ENCODE measurements around the gene TOMM70. TPM values are rescaled to one million over a fixed set of nuclear protein-coding genes. Genes with fewer than 3 reads are reported as not detected.

The TOMM70 gene
- total and polyA plus RNA-seq, 10 donors = 10.6 to 37.2 (median 30.4) TPM

DNA sequence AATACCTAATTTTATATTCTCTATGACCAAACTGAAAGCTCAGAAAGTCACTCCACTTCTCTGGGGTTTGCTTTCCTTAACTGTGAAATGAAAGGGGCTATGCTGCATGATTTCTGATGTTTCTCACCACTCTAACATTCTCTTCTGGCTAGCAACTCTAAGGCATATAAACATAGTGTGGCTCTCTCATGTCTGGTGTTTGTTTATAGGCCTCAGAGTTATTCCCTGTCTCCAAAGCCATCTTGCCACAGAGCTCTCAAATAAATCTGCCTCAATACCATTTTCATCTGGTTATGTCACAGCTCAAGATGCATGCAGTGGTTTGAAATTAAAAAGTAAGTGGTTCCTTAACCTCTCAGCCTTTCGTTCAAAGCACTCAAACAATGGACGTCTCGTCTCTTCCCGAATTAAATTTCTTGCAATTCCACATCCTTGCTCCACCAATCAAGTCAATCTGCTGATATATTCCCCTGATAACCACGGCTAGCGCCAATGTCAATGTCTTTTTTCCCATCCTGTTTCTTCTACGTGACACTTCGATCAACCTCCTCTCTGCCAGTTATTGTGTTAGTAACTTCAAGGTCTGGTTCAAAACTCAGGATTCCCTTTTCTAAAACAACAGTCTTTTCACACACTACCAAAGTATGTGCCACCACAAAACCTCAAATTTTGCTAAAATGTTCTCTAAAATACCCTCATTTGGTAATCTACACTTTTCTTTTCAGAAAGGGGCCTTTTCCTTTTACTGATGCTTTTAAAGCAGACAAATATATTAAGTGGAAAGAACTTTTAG, 16.0 kb downstream of the TOMM70 start:
- peaks cover 0 to 83% (median 50%) of the 10 kb centered on the region in 6 donors for H3K36me3 ChIP-seq

DNA sequence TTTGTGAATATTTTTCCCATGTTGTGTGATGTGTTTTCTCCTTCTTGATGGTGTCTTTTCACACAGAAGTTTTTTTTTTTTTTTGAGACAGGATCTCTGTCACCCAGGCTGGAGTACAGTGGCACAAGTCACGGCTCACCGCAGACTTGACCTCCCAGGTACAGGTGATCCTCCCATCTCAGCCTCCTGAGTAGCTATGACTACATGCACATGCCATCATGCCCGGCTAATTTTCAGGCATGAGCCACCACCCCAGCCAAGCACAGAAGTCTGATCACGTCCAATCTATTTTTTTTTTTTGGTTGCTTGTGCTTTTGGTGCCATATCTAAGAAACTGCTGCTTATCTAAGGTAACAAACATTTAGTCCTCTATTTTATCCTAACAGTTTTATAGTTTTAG, 24.6 kb downstream of the TOMM70 start:
- Histone ChIP-seq H3K27ac (no peak overlapping the region), H3K4me1 (no peaks in the 10 kb centered on the region), H3K36me3 (peaks cover 0 to 100% (median 70%) of the 10 kb centered on the region in 6 donors), H3K27me3 (replicated peaks in 1 of 7) (no peaks in the 10 kb centered on the region), H3K9me3 (no peaks in the 10 kb centered on the region), H3K4me3 (no peak overlapping the region)
- no peak for TF ChIP-seq POLR2A (IDR thresholded peaks at IDR 0.05)
- WGBS, 5 donors = 90 to 96% (median 95%) methylated on average over 4 of the region's 4 CpGs
- intact Hi-C loops (cut with DNase I; ENCODE audit: low total_unique reads) = no loop called here
- no peak for DNase-seq

More for the DNA sequence above, 16.0 kb downstream of the TOMM70 start:
- H3K27ac ChIP-seq = no peak overlapping the region
- H3K4me3 ChIP-seq = no peak overlapping the region
- no peaks in the 10 kb centered on the region for H3K4me1 ChIP-seq
- peaks cover 0 to 18% (median 15%) of the 10 kb centered on the region in 8 donors for H3K9me3 ChIP-seq
- TF ChIP-seq, protein P1, sequence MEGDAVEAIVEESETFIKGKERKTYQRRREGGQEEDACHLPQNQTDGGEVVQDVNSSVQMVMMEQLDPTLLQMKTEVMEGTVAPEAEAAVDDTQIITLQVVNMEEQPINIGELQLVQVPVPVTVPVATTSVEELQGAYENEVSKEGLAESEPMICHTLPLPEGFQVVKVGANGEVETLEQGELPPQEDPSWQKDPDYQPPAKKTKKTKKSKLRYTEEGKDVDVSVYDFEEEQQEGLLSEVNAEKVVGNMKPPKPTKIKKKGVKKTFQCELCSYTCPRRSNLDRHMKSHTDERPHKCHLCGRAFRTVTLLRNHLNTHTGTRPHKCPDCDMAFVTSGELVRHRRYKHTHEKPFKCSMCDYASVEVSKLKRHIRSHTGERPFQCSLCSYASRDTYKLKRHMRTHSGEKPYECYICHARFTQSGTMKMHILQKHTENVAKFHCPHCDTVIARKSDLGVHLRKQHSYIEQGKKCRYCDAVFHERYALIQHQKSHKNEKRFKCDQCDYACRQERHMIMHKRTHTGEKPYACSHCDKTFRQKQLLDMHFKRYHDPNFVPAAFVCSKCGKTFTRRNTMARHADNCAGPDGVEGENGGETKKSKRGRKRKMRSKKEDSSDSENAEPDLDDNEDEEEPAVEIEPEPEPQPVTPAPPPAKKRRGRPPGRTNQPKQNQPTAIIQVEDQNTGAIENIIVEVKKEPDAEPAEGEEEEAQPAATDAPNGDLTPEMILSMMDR (IDR thresholded peaks at IDR 0.05 in 8 of 11, conservative IDR thresholded peaks at IDR 0.05 in 3 of 11) = no peak
- TF ChIP-seq POLR2AphosphoS5 (IDR thresholded peaks at IDR 0.05) (no peak), POLR2A (IDR thresholded peaks at IDR 0.05) (no peak)
- 79 to 94% (median 89%) methylated on average over 8 of the region's 8 CpGs for WGBS, 5 donors
- intact Hi-C loops (cut with DNase I; ENCODE audit: low total_unique reads) = no loop called here
- no peaks in the 10 kb centered on the region for H3K27me3 ChIP-seq (replicated peaks in 1 of 7)
- DNase-seq = no peak

DNA sequence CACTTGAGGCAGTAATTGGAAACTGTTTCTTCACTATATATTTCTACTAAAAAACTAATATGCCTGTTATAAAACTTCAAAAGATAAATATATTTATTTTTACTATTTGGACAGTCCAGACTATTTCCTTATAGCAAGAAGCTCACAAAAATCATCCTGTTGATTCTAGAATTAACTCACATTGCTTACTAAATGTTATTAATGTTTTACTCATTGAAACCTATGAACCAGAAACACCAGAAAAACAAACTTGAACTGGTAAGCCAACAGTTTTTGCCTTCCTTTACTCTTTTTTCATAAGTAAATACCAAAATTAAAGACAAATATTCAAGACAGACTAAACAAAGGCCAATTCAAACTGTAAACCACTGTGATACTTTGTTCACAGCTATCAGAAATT, 26.4 kb downstream of the TOMM70 start:
- DNase-seq = no peak
- no peaks in the 10 kb centered on the region for H3K4me1 ChIP-seq
- no peak overlapping the region for H3K27ac ChIP-seq
- intact Hi-C loops (cut with DNase I; ENCODE audit: low total_unique reads) = no loop called here
- H3K9me3 ChIP-seq = no peaks in the 10 kb centered on the region
- H3K27me3 ChIP-seq (replicated peaks in 1 of 7) = no peaks in the 10 kb centered on the region
- no peak overlapping the region for H3K4me3 ChIP-seq
- H3K36me3 ChIP-seq = peaks cover 0 to 100% (median 68%) of the 10 kb centered on the region in 6 donors
- TF ChIP-seq POLR2A (IDR thresholded peaks at IDR 0.05) (no peak), POLR2AphosphoS5 (IDR thresholded peaks at IDR 0.05) (no peak)
- TF ChIP-seq, protein P1 (IDR thresholded peaks at IDR 0.05 in 8 of 11, conservative IDR thresholded peaks at IDR 0.05 in 3 of 11) = no peak

DNA sequence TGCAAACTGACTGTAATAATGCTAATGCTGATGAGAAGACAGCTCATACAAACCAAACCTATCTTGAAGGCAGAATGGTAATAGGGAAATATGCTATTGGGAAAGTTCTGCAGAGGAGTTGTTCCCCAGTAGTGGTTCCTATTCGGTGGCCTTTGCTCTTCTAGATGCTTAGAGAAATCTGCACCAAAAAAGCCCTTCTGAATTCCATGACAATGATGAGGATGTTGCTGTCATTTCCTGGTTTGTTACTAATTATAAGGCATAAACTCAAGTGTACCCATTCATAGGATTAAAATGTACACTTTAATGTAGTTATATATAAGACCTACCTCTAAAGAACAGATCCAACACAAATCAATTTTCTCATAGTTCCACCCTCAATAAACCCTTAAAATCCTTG, 30.1 kb downstream of the TOMM70 start:
- WGBS, 5 donors = 85 to 97% (median 88%) methylated on average over 1 of the region's 1 CpG
- Histone ChIP-seq H3K4me1 (no peaks in the 10 kb centered on the region), H3K27me3 (replicated peaks in 1 of 7) (no peaks in the 10 kb centered on the region), H3K9me3 (no peaks in the 10 kb centered on the region), H3K36me3 (peaks cover 0 to 100% (median 66%) of the 10 kb centered on the region in 6 donors), H3K4me3 (no peak overlapping the region), H3K27ac (no peak overlapping the region)
- DNase-seq = no peak
- TF ChIP-seq POLR2AphosphoS5 (IDR thresholded peaks at IDR 0.05) (no peak), POLR2A (IDR thresholded peaks at IDR 0.05) (no peak)
- TF ChIP-seq, protein P1 (IDR thresholded peaks at IDR 0.05 in 8 of 11, conservative IDR thresholded peaks at IDR 0.05 in 3 of 11) = no peak
- intact Hi-C loops (cut with DNase I; ENCODE audit: low total_unique reads) = no loop called here
